ENCODE results near the gene RAB31. TPM values are rescaled to one million over a fixed set of nuclear protein-coding genes. Genes with fewer than 3 reads are reported as not detected.

RAB31 gene
- total RNA-seq, 4 donors from 2014 or later: 108 to 181 (median 136) TPM

DNA sequence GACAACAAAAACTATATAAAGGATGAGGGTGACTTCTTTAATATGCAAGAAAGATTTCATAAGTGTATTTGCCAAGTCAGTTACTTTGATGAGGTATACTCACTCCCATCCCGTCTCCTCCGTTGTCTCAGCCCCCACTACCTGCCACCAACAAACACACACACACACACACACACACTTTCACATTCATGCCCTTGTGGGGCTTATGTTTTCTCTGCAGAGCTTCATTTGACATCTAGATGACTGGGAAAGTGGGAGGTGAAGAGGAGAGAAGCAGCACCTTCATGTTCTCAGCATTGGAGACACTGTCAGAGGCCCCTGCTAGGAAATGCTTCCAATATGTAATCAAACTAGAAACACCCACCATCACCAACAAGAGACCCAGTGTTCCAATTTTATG lies 155.2 kb downstream of the RAB31 start:
- Histone ChIP-seq H3K36me3 (peaks cover 3 to 29% of the 10 kb centered on the region in 2 donors), H3K27ac (no peak overlapping the region), H3K4me1 (no peaks in the 10 kb centered on the region), H3K27me3 (no peaks in the 10 kb centered on the region), H3K4me3 (no peak overlapping the region), H3K9me3 (no peaks in the 10 kb centered on the region)
- no peak for ATAC-seq
- no peak for TF ChIP-seq POLR2A (IDR thresholded peaks at IDR 0.05)
- TF ChIP-seq EP300 (IDR thresholded peaks at IDR 0.05): no peak
- TF ChIP-seq, protein P1, sequence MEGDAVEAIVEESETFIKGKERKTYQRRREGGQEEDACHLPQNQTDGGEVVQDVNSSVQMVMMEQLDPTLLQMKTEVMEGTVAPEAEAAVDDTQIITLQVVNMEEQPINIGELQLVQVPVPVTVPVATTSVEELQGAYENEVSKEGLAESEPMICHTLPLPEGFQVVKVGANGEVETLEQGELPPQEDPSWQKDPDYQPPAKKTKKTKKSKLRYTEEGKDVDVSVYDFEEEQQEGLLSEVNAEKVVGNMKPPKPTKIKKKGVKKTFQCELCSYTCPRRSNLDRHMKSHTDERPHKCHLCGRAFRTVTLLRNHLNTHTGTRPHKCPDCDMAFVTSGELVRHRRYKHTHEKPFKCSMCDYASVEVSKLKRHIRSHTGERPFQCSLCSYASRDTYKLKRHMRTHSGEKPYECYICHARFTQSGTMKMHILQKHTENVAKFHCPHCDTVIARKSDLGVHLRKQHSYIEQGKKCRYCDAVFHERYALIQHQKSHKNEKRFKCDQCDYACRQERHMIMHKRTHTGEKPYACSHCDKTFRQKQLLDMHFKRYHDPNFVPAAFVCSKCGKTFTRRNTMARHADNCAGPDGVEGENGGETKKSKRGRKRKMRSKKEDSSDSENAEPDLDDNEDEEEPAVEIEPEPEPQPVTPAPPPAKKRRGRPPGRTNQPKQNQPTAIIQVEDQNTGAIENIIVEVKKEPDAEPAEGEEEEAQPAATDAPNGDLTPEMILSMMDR (IDR thresholded peaks at IDR 0.05): no peak
- TF ChIP-seq POLR2AphosphoS5 (IDR thresholded peaks at IDR 0.05): no peak
- WGBS, 2 donors (ENCODE audit: low coverage in 1 of 2): 0 to 83% methylated on average over 1 of the region's 2 CpGs

DNA sequence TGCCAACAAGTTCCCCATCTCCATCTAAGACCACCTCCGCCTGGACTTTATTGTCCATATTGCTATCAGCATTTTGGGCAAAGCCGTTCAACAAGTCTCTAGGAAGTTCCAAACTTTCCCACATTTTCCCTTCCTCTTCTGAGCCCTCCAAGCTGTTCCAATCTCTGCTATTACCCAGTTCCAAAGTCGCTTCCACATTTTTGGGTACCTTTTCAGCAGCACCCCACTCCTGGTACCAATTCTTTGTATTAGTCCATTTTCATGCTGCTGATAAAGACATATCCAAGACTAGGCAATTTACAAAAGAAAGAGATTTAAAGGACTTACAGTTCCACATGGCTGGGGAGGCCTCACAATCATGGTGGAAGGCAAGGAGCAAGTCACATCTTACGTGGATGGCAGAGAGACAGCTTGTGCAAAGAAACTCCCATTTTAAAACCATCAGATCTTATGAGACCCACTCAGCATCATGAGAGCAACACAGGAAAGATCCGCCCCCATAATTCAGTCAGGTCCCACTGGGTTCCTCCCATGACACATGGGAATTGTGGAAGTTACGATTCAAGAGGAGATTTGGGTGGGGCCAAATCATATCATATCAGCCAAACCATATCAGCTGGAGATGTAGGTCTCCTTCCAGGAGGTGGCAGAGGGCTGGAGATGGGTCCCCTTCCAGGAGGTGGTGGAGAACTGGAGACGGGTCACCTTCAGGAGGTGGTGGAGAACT lies 157.8 kb downstream of the RAB31 start:
- no peaks in the 10 kb centered on the region for H3K27me3 ChIP-seq
- no peaks in the 10 kb centered on the region for H3K9me3 ChIP-seq
- 95 to 100% methylated on average over 4 to 6 of the region's 7 CpGs for WGBS, 2 donors (ENCODE audit: low coverage in 1 of 2)
- H3K4me1 ChIP-seq: peaks cover 0 to 10% (median 2%) of the 10 kb centered on the region in 3 donors
- ATAC-seq: no peak
- no peak overlapping the region for H3K27ac ChIP-seq
- peaks cover 0 to 10% of the 10 kb centered on the region in 2 donors for H3K36me3 ChIP-seq
- H3K4me3 ChIP-seq: no peak overlapping the region
- TF ChIP-seq, protein P1 (IDR thresholded peaks at IDR 0.05): no peak
- TF ChIP-seq POLR2AphosphoS5 (IDR thresholded peaks at IDR 0.05) (no peak), POLR2A (IDR thresholded peaks at IDR 0.05) (no peak), EP300 (IDR thresholded peaks at IDR 0.05) (no peak)

DNA sequence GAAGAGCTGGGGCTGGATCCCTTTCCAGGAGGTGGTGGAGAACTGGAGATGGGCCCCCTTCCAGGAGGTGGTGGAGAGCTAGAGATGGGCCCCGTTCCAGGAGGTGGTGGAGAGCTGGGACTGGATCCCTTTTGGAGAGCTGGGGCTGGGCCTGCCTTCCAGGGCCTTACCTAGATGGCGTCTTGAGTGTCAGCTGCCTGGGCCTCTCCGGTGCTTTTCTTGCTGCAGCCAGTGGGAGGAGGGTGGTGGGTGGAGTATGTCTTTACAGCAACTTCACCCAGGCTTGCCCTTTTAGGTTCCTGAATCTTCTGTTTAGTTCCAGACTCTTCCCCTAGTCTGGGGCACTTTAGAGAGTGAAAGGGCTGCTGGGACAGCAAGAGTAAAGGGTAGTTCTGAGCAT lies 158.5 kb downstream of the RAB31 start:
- 100% methylated on average over 1 of the region's 3 CpGs; no CpG with 5 or more reads in 1 of the 2 donors for WGBS, 2 donors (ENCODE audit: low coverage in 1 of 2)
- peaks cover 0 to 10% (median 2%) of the 10 kb centered on the region in 3 donors for H3K4me1 ChIP-seq
- H3K9me3 ChIP-seq: no peaks in the 10 kb centered on the region
- ATAC-seq: no peak
- H3K27me3 ChIP-seq: no peaks in the 10 kb centered on the region
- no peak overlapping the region for H3K4me3 ChIP-seq
- TF ChIP-seq POLR2A (IDR thresholded peaks at IDR 0.05): no peak
- TF ChIP-seq POLR2AphosphoS5 (IDR thresholded peaks at IDR 0.05): no peak
- TF ChIP-seq, protein P1 (IDR thresholded peaks at IDR 0.05): no peak
- no peak for TF ChIP-seq EP300 (IDR thresholded peaks at IDR 0.05)
- H3K36me3 ChIP-seq: peaks cover 0 to 6% of the 10 kb centered on the region in 2 donors
- no peak overlapping the region for H3K27ac ChIP-seq

DNA sequence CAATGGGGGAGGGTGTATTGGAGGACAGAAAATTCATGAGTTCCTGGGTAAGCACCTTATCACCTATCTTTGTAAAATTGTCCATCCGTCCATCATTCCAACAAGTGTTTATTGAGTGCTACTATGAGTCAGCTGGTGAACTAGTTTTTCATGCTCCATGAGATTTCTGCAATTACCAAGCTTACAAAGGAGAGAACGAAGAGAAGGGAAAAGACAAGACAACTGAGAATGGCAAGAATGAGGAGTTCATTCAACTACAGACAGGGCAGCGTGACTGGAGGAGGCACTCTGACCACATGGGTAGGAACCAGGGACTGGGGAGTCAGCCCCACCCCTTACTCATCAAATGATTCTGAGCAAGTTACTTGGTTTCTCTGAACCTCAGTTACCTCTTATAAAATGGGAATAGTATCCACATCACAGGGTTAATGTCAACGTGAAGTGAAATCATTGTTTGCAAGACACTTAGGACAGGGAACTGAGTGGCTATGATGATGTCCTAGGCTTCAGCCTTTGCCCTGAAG lies 159.0 kb downstream of the RAB31 start:
- Histone ChIP-seq H3K27ac (no peak overlapping the region), H3K36me3 (peaks cover 0 to 6% of the 10 kb centered on the region in 2 donors), H3K4me3 (no peak overlapping the region), H3K9me3 (no peaks in the 10 kb centered on the region), H3K27me3 (no peaks in the 10 kb centered on the region), H3K4me1 (peaks cover 0 to 10% (median 2%) of the 10 kb centered on the region in 3 donors)
- no peak for TF ChIP-seq EP300 (IDR thresholded peaks at IDR 0.05)
- TF ChIP-seq, protein P1 (IDR thresholded peaks at IDR 0.05): no peak
- no peak for TF ChIP-seq POLR2A (IDR thresholded peaks at IDR 0.05)
- no peak for TF ChIP-seq POLR2AphosphoS5 (IDR thresholded peaks at IDR 0.05)
- ATAC-seq: no peak
- WGBS, 2 donors (ENCODE audit: low coverage in 1 of 2): 80 to 91% methylated on average over 4 of the region's 4 CpGs
